K562 (cell line): ENCODE results near the gene RHOF. TPM values are rescaled to one million over a fixed set of nuclear protein-coding genes. Genes with fewer than 3 reads are reported as not detected.

Experiments used
- ATAC-seq: fragments of 200-7000 bp; cut with Tn5 transposase; 3 replicates; pipeline ENCODE4 v1.9.1; 2020; ENCODE audit warnings: moderate library complexity
- BruUV-seq: library from RNA; stranded (reverse); fragments of 400-500 nt; replicated peaks from 2 replicates; lab custom pipeline; 2021; lab: Mats Ljungman, UMichigan
- CTCF ChIA-PET: fragments of 300-600 bp; formaldehyde crosslinking; extraction: SDS; loops from one replicate; lab custom pipeline; 2021; ENCODE audit warnings: low intra/inter-chr PET ratio; lab: Yijun Ruan, JAX
- POLR2A ChIA-PET: fragments of 300-600, 350-650 bp; sonication (Branson Sonifier 250); formaldehyde crosslinking; extraction: SDS; loops from one replicate; lab custom pipeline; 2021; ENCODE audit warnings: antibody characterized with exemption, inconsistent platforms; lab: Yijun Ruan, JAX
- DNase-seq, 4 experiments: peaks; one replicate each; pipeline versions ENCODE4 v3.0.0 to v3.0.0-alpha.2; 2011 to 2018; ENCODE audit warnings: low spot score in 3 of 4, mixed read lengths in 3 of 4; ENCODE audit errors: extremely low read depth in 1 of 4
- FAIRE-seq: peaks from 2 replicates; lab custom pipeline; 2011; peaks lifted over from hg19 to GRCh38; lab: Jason Lieb, UNC
- H2AFZ ChIP-seq: 2 replicates; pipeline ENCODE4 v1.6.0; 2011; ENCODE audit warnings: low read depth, low read length, control low read depth, inconsistent platforms
- H3K27ac ChIP-seq: fragments of 200-600 bp; 3 replicates; pipeline ENCODE4 v1.8.0; 2011; ENCODE audit warnings: low read depth, mild to moderate bottlenecking, control low read depth, inconsistent platforms, low read length, moderate library complexity, mixed read lengths; ENCODE audit errors: extremely low read depth
- H3K27me3 ChIP-seq, 2 experiments: fragments of 300-600 bp in 1 of 2; 2 replicates in 1 of 2; 3 replicates in 1 of 2; pipeline versions ENCODE4 v1.6.0 to v1.8.0; 2011; ENCODE audit warnings: inconsistent platforms in 2 of 2, low read length in 2 of 2, mild to moderate bottlenecking in 1 of 2, mixed read lengths in 1 of 2, moderate library complexity in 1 of 2; ENCODE audit not compliant: control insufficient read depth in 2 of 2, insufficient read depth in 2 of 2
- H3K36me3 ChIP-seq: fragments of 300-600 bp; 3 replicates; pipeline ENCODE4 v1.8.0; 2011; ENCODE audit warnings: mild to moderate bottlenecking, low read length, inconsistent platforms; ENCODE audit not compliant: control insufficient read depth, insufficient read depth
- H3K4me1 ChIP-seq, 2 experiments: fragments of 200-600 bp in 1 of 2; replicated peaks in 1 of 2; 2 replicates in 1 of 2; 3 replicates in 1 of 2; pipeline versions ENCODE4 v1.5.1 to v1.8.0; 2011; ENCODE audit warnings: inconsistent platforms in 2 of 2, low read length in 2 of 2, mild to moderate bottlenecking in 1 of 2, mixed read lengths in 1 of 2, moderate library complexity in 1 of 2; ENCODE audit not compliant: control insufficient read depth in 2 of 2, insufficient read depth in 2 of 2
- H3K4me2 ChIP-seq: 2 replicates; pipeline ENCODE4 v1.6.1; 2011; ENCODE audit warnings: low read length, control low read depth, inconsistent platforms, mixed read lengths; ENCODE audit not compliant: insufficient read depth
- H3K4me3 ChIP-seq: fragments of 200-600 bp; sonication (generic), shearing (Covaris generic); 2 replicates; pipeline ENCODE4 v1.5.1; 2016; ENCODE audit warnings: control low read depth, inconsistent platforms
- H3K79me2 ChIP-seq: fragments of 200-600 bp; 3 replicates; pipeline ENCODE4 v1.8.0; 2011; ENCODE audit warnings: low read length, inconsistent platforms; ENCODE audit not compliant: control insufficient read depth, insufficient read depth
- H3K9ac ChIP-seq, 2 experiments: 2 replicates each; pipeline versions ENCODE4 v1.6.0 to v1.6.1; 2011; ENCODE audit warnings: low read depth in 2 of 2, low read length in 2 of 2, control low read depth in 1 of 2, inconsistent platforms in 1 of 2, mild to moderate bottlenecking in 1 of 2, mixed read lengths in 1 of 2; ENCODE audit not compliant: insufficient read depth in 1 of 2
- H3K9me1 ChIP-seq: one replicate; pipeline ENCODE4 v1.6.0; 2011; ENCODE audit warnings: inconsistent platforms, mild to moderate bottlenecking, low read length, moderate library complexity; ENCODE audit not compliant: control insufficient read depth, insufficient read depth
- H3K9me3 ChIP-seq: replicated peaks from 2 replicates; pipeline ENCODE4 v1.5.1; 2011; ENCODE audit warnings: low read depth, low read length, inconsistent platforms; ENCODE audit not compliant: control insufficient read depth, insufficient read depth
- H4K20me1 ChIP-seq: replicated peaks from 2 replicates; pipeline ENCODE4 v1.6.1; 2011; ENCODE audit warnings: low read length, inconsistent platforms, mixed read lengths; ENCODE audit not compliant: control insufficient read depth, insufficient read depth
- CBFA2T3 ChIP-seq: fragments of 450-650 bp; IDR thresholded peaks from 2 replicates; pipeline ENCODE4 v1.6.1; 2017
- ELF4 ChIP-seq: fragments of 450-650 bp; formaldehyde crosslinking; IDR thresholded peaks from 2 replicates; pipeline ENCODE4 v1.4.0; 2022; ENCODE audit warnings: missing genetic modification characterization
- ETS1 ChIP-seq: conservative IDR thresholded peaks from 2 replicates; pipeline ENCODE4 v1.6.1; 2011; ENCODE audit warnings: low read depth, mild to moderate bottlenecking, low read length; ENCODE audit not compliant: control insufficient read depth
- ETS2 ChIP-seq: IDR thresholded peaks from 2 replicates; pipeline ENCODE4 v1.6.1; 2016; ENCODE audit warnings: borderline replicate concordance, missing genetic modification characterization, mild to moderate bottlenecking, moderate library complexity, missing compliant biosample characterization; ENCODE audit not compliant: poor library complexity, severe bottlenecking
- GATA2 ChIP-seq: sonication (generic); formaldehyde crosslinking; IDR thresholded peaks from 2 replicates; pipeline ENCODE4 v1.4.0; 2020; ENCODE audit warnings: mild to moderate bottlenecking, missing genetic modification reagents
- LEF1 ChIP-seq: fragments of 450-650 bp; IDR thresholded peaks from 2 replicates; pipeline ENCODE4 v1.6.1; 2016; ENCODE audit warnings: mild to moderate bottlenecking
- NONO ChIP-seq, 2 experiments: fragments of 200-400 bp in 1 of 2; fragments of 450-650 bp in 1 of 2; formaldehyde crosslinking in 1 of 2; IDR thresholded peaks; 2 replicates each; pipeline ENCODE4 v1.6.1; 2017; ENCODE audit warnings: low read depth in 2 of 2, mild to moderate bottlenecking in 2 of 2, moderate library complexity in 2 of 2, low read length in 1 of 2
- POLR2AphosphoS5 ChIP-seq: IDR thresholded peaks from 2 replicates; pipeline ENCODE4 v1.6.1; 2011; ENCODE audit warnings: mild to moderate bottlenecking, low read depth, low read length, moderate library complexity; ENCODE audit not compliant: control insufficient read depth, insufficient read depth
- RB1 ChIP-seq: fragments of 450-650 bp; IDR thresholded peaks from 2 replicates; pipeline ENCODE4 v1.6.1; 2017; ENCODE audit warnings: low read depth, mild to moderate bottlenecking
- RBBP5 ChIP-seq: fragments of 200-600 bp; sonication (generic); IDR thresholded peaks from 2 replicates; pipeline ENCODE4 v1.6.1; 2012; ENCODE audit warnings: borderline replicate concordance, mild to moderate bottlenecking, low read length, control low read depth, inconsistent platforms; ENCODE audit not compliant: insufficient read depth, poor library complexity, severe bottlenecking
- SMAD4 ChIP-seq: fragments of 250-450 bp; sonication (Bioruptor Pico); conservative IDR thresholded peaks from 2 replicates; pipeline ENCODE4 v1.8.0; 2021; ENCODE audit warnings: inconsistent platforms, mild to moderate bottlenecking, moderate library complexity
- ZBTB43 ChIP-seq: sonication (generic); formaldehyde crosslinking; IDR thresholded peaks from 2 replicates; pipeline ENCODE4 v1.8.0; 2023; ENCODE audit warnings: mild to moderate bottlenecking, missing genetic modification reagents
- ZNF263 ChIP-seq: sonication (generic); formaldehyde crosslinking; IDR thresholded peaks from 2 replicates; pipeline ENCODE4 v1.8.0; 2022; ENCODE audit warnings: mild to moderate bottlenecking, missing genetic modification reagents, borderline replicate concordance
- ZNF592 ChIP-seq: fragments of 450-650 bp; IDR thresholded peaks from 2 replicates; pipeline ENCODE4 v1.6.1; 2017; ENCODE audit warnings: antibody characterized with exemption, mild to moderate bottlenecking
- ZNF696 ChIP-seq: fragments of 250-450 bp; sonication (Bioruptor Pico); conservative IDR thresholded peaks from 2 replicates; pipeline ENCODE4 v1.4.0; 2020; ENCODE audit warnings: mild to moderate bottlenecking, moderate library complexity
- WGBS: fragments of 100-300 bp; shearing (Covaris generic); methylation state at CpG from one replicate; pipeline ENCODE4 v1.1.6; 2016; ENCODE audit warnings: low coverage, mixed read lengths; ENCODE audit not compliant: insufficient coverage; ENCODE audit errors: missing lambda C conversion rate; 5-methylcytosine and 5-hydroxymethylcytosine counted together
- in situ Hi-C: fragments of 300-500 bp; cut with MboI; formaldehyde crosslinking; loops from 4 replicates; pipeline ENCODE4 v1.15.0; 2018; ENCODE audit warnings: inconsistent platforms, mixed read lengths
- intact Hi-C: fragments of 100-400 bp; cut with micrococcal nuclease; formaldehyde crosslinking; loops from 2 replicates; pipeline ENCODE4 v1.14.2; 2022
- polyA plus RNA-seq, 8 experiments: library from polyadenylated mRNA; depleted of rRNA in 4 of 8; stranded (reverse) in 5 of 8; unstranded in 3 of 8; fragments of >200 nt; fragmentation: Nextera tagmentation in 2 of 8; fragmentation: Illumina TruSeq in 1 of 8; extraction: Ambion mirVana in 2 of 8; extraction: Trizol in 1 of 8; gene quantifications; 2 replicates each; pipeline versions ENCODE4 v1.2.1 to v1.2.3, GENCODE V29; 2011 to 2014; ENCODE audit warnings: inconsistent platforms in 1 of 8, missing spikeins in 1 of 8
- total RNA-seq, 7 experiments: library from RNA; depleted of rRNA in 6 of 7; stranded (reverse); fragments of >200 nt in 6 of 7; fragmentation: Illumina TruSeq in 2 of 7; extraction: Trizol in 2 of 7; gene quantifications; 2 replicates each; pipeline versions ENCODE4 v1.2.1 to v1.2.3, GENCODE V29; 2011 to 2021; ENCODE audit warnings: low replicate concordance in 1 of 7

Gene RHOF
- total and polyA plus RNA-seq, 9 of the 15 experiments (the other 6 are each of a cell fraction or from before 2014, with no cell fraction given): 0.13 to 10.1 (median 4.0) TPM

- FAIRE-seq: no peak
- DNase-seq: peak; percentile 33 to 78 (median 45)
- peaks cover 34% of the 10 kb centered on the region for H3K36me3 ChIP-seq
- BruUV-seq: no TSS peak
- peak within 1 kb of the TSS; percentile 99 for H3K27ac ChIP-seq
- ATAC-seq: peak; percentile 3
- 0% methylated on average over 9 of the region's 74 CpGs for WGBS
- no peaks in the 10 kb centered on the region for H3K9me3 ChIP-seq
- no peaks in the 10 kb centered on the region for H3K9me1 ChIP-seq
- H3K27me3 ChIP-seq: no peaks in the 10 kb centered on the region
- in situ Hi-C loops (no loop called here), intact Hi-C loops (no loop called here)
- 0 out of 2 replicates have a peak, but pooled peaks cover 3% of the 10 kb centered on the region for H4K20me1 ChIP-seq
- peaks cover 12 to 58% of the 10 kb centered on the region in 2 experiments; a peak in 4 of 5 replicates for H3K4me1 ChIP-seq
- peak within 1 kb of the TSS; percentile 64 for H2AFZ ChIP-seq
- H3K4me3 ChIP-seq: peak within 1 kb of the TSS; percentile 80
- ChIA-PET CTCF (no interaction called here), POLR2A (interaction anchor here (0.6 to 12.1 kb wide), 7 partner anchors 7 to 335 kb away, joined by 3 to 194 read pairs (median 4); partner anchors contain the start of gene RHOF)
- peak within 1 kb of the TSS; percentile 84 for H3K4me2 ChIP-seq
- H3K9ac ChIP-seq: peak within 1 kb of the TSS; percentile 92 to 100
- H3K79me2 ChIP-seq: peaks cover 84% of the 10 kb centered on the region
- TF ChIP-seq ELF4: no peak
- TF ChIP-seq GATA2 (CRISPR knock-in tag): no peak
- TF ChIP-seq POLR2AphosphoS5: 0 out of 2 replicates have a peak, but pooled peaks have one; percentile 12
- peak; percentile 23; the same call in 1 of the 2 replicates for TF ChIP-seq RB1
- TF ChIP-seq ZBTB43 (CRISPR knock-in tag): no peak
- no peak for TF ChIP-seq LEF1
- peak; percentile 22; the same call in 1 of the 2 replicates for TF ChIP-seq SMAD4 (CRISPR knock-in tag)
- 0 out of 2 replicates have a peak, but pooled peaks have one; percentile 30 for TF ChIP-seq ETS1
- TF ChIP-seq NONO (IDR thresholded peaks at IDR 0.05; ENCODE audit: low read depth in 2 of 2, low read length in 1 of 2): peak in 1 of 2 experiments; percentile 49; a peak in 1 of 4 replicates
- peak; percentile 12; the same call in 1 of the 2 replicates for TF ChIP-seq ZNF592
- no peak for TF ChIP-seq CBFA2T3
- peak; percentile 46 for TF ChIP-seq RBBP5
- no peak for TF ChIP-seq ZNF696 (CRISPR knock-in tag)
- no peak for TF ChIP-seq ETS2 (tag)
- peak; percentile 98 for TF ChIP-seq ZNF263
Observed at GRCh38 chr12:121803861-121804416, 10.5 kb upstream of the RHOF start, which contains the start of gene SETD1B. Gene SETD1B (plus strand): TSS chr12:121804009. CDS start chr12:121804738, 729 bp downstream.
